Measurements from ENCODE around the gene ADAMTS12.

- no peak for TF ChIP-seq CTCF (conservative IDR thresholded peaks at IDR 0.05)
- TF ChIP-seq ZFX (IDR thresholded peaks at IDR 0.05) = no peak
Observed at GRCh38 chr5:33684496-33685159, 207.2 kb downstream of the ADAMTS12 start.
